HEK293T (cell line): ENCODE measurements around the gene ERFL.

Experiments used
- BHLHE40 ChIP-seq: fragments of 450-650 bp; IDR thresholded peaks from 2 replicates; pipeline ENCODE4 v1.6.1; 2016; ENCODE audit warnings: mild to moderate bottlenecking, moderate library complexity, borderline replicate concordance
- ELF4 ChIP-seq: fragments of 450-650 bp; IDR thresholded peaks from 2 replicates; pipeline ENCODE4 v1.6.1; 2017; ENCODE audit warnings: antibody characterized with exemption
- FOXA1 ChIP-seq: fragments of 450-650 bp; IDR thresholded peaks from 2 replicates; pipeline ENCODE4 v1.6.1; 2016; ENCODE audit warnings: mild to moderate bottlenecking
- SP1 ChIP-seq: fragments of 450-650 bp; IDR thresholded peaks from 2 replicates; pipeline ENCODE4 v1.6.1; 2017
- SUZ12 ChIP-seq: fragments of 450-650 bp; IDR thresholded peaks from 2 replicates; pipeline ENCODE4 v1.6.1; 2016; ENCODE audit warnings: mild to moderate bottlenecking
- ZNF384 ChIP-seq: fragments of 450-650 bp; IDR thresholded peaks from 2 replicates; pipeline ENCODE4 v1.6.1; 2016

- TF ChIP-seq SUZ12 = no peak
- TF ChIP-seq ELF4 = no peak
- no peak for TF ChIP-seq SP1
- TF ChIP-seq ZNF384 = no peak
- no peak for TF ChIP-seq FOXA1
- no peak for TF ChIP-seq BHLHE40
These were observed 21.2 kb downstream of the ERFL start for GRCh38 chr19:41906916-41907680.
